Measurements from ENCODE around the gene KCNQ4.

DNA sequence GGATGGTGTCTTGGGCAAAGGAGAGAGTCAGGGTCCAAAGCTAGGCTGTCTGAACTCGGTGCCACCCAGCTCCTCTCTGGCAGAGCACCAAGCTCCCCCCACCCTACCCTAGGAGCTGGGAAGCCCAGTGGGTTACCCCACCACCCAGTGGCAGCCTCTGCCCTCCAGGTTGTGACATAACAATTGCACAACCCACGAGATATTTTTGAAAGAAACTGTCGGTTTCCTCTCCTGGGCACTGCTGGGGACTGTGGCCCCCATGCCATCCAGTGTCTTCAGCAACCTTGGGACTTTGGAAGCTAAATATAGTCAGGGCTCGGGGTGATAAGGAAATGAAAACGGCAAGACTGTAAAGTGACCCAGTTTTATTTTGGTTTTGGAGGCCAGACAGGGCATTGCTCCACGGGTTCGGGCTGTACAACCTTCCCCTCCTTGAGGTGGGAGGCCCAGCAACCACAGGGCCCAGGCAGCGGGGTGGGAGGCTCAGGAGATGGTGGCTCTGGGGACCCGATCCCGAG is 77.2 kb downstream of the KCNQ4 start:
- TF ChIP-seq RARB (CRISPR knock-in tag; IDR thresholded peaks at IDR 0.05) (no peak), ZNF70 (CRISPR knock-in tag; IDR thresholded peaks at IDR 0.05) (no peak), CSDC2 (CRISPR knock-in tag; IDR thresholded peaks at IDR 0.05) (no peak), OSR1 (CRISPR knock-in tag; IDR thresholded peaks at IDR 0.05) (no peak), TCF4 (CRISPR knock-in tag; IDR thresholded peaks at IDR 0.05; ENCODE audit: borderline replicate concordance) (no peak), ZC3H10 (CRISPR knock-in tag; IDR thresholded peaks at IDR 0.05) (no peak), BACH2 (CRISPR knock-in tag; IDR thresholded peaks at IDR 0.05; ENCODE audit: borderline replicate concordance) (no peak)
- TF ChIP-seq, protein P1, sequence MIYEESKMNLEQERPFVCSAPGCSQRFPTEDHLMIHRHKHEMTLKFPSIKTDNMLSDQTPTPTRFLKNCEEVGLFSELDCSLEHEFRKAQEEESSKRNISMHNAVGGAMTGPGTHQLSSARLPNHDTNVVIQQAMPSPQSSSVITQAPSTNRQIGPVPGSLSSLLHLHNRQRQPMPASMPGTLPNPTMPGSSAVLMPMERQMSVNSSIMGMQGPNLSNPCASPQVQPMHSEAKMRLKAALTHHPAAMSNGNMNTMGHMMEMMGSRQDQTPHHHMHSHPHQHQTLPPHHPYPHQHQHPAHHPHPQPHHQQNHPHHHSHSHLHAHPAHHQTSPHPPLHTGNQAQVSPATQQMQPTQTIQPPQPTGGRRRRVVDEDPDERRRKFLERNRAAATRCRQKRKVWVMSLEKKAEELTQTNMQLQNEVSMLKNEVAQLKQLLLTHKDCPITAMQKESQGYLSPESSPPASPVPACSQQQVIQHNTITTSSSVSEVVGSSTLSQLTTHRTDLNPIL (CRISPR knock-in tag; IDR thresholded peaks at IDR 0.05; ENCODE audit: low read depth) = no peak
- TF ChIP-seq, protein P2, sequence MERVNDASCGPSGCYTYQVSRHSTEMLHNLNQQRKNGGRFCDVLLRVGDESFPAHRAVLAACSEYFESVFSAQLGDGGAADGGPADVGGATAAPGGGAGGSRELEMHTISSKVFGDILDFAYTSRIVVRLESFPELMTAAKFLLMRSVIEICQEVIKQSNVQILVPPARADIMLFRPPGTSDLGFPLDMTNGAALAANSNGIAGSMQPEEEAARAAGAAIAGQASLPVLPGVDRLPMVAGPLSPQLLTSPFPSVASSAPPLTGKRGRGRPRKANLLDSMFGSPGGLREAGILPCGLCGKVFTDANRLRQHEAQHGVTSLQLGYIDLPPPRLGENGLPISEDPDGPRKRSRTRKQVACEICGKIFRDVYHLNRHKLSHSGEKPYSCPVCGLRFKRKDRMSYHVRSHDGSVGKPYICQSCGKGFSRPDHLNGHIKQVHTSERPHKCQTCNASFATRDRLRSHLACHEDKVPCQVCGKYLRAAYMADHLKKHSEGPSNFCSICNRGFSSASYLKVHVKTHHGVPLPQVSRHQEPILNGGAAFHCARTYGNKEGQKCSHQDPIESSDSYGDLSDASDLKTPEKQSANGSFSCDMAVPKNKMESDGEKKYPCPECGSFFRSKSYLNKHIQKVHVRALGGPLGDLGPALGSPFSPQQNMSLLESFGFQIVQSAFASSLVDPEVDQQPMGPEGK (CRISPR knock-in tag; IDR thresholded peaks at IDR 0.05; ENCODE audit: borderline replicate concordance) = no peak
